ENCODE results near the gene NOS1. TPM values are rescaled to one million over a fixed set of nuclear protein-coding genes. Genes with fewer than 3 reads are reported as not detected.

The NOS1 gene
- total and polyA plus RNA-seq, 2 of the 8 experiments (the other 6 are each of a cell fraction or from before 2014, with no cell fraction given) = 1.5 to 2.0 TPM

GRCh38 chr12:117370588-117370987 is 9.2 kb upstream of the NOS1 start (continued):
- no peak for TF ChIP-seq MAFK (IDR thresholded peaks at IDR 0.05; ENCODE audit: low read depth, low read length)
- TF ChIP-seq CTBP2 (IDR thresholded peaks at IDR 0.05; ENCODE audit: borderline replicate concordance, insufficient read depth, insufficient read length, low read length) = no peak
- TF ChIP-seq HDAC6 (IDR thresholded peaks at IDR 0.05; ENCODE audit: low read depth, low read length) = no peak
- TF ChIP-seq NANOG (IDR thresholded peaks at IDR 0.05; ENCODE audit: insufficient read depth, low read depth, low read length, poor library complexity, severe bottlenecking) = no peak
- TF ChIP-seq CHD7 (IDR thresholded peaks at IDR 0.05; ENCODE audit: insufficient replicate concordance, low read length) = no peak
- no peak for TF ChIP-seq ATF2 (IDR thresholded peaks at IDR 0.05; ENCODE audit: low read length)
- TF ChIP-seq ZNF274 (IDR thresholded peaks at IDR 0.05; ENCODE audit: borderline replicate concordance, extremely low read depth, low read length) = no peak

Measured in H1 (cell line).